ENCODE measurements around the gene YPEL2. TPM values are rescaled to one million over a fixed set of nuclear protein-coding genes. Genes with fewer than 3 reads are reported as not detected.
"Not testable (repeated sequence)": the region's sequence is repeated elsewhere in the genome, so short reads cannot be mapped to it uniquely, and the experiment has no call there.

The YPEL2 gene
- polyA plus RNA-seq, 3 donors from 2014 or later = 5.6 to 13.0 (median 11.0) TPM

- no peak overlapping the region for H3K27ac Mint-ChIP-seq
Observed at GRCh38 chr17:59402760-59403159, 71.3 kb downstream of the YPEL2 start.

GRCh38 chr17:59404471-59404870 lies 73.0 kb downstream of the YPEL2 start:
- DNase-seq = no peak
- Mint-ChIP-seq H3K27ac (no peak overlapping the region), H3K9me3 (no peaks in the 10 kb centered on the region), H3K36me3 (peaks cover 4 to 13% (median 10%) of the 10 kb centered on the region in 3 donors), H3K27me3 (ENCODE audit: low read depth in 3 of 3) (no peaks in the 10 kb centered on the region), H3K4me3 (no peak overlapping the region), H3K4me1 (no peaks in the 10 kb centered on the region)

More at GRCh38 chr17:59402760-59403159, 71.3 kb downstream of the YPEL2 start:
- peaks cover 8 to 19% (median 17%) of the 10 kb centered on the region in 3 donors for H3K36me3 Mint-ChIP-seq
- DNase-seq = no peak
- H3K27me3 Mint-ChIP-seq (ENCODE audit: low read depth in 3 of 3) = no peaks in the 10 kb centered on the region
- no peak overlapping the region for H3K4me3 Mint-ChIP-seq
- H3K9me3 Mint-ChIP-seq = no peaks in the 10 kb centered on the region
- no peaks in the 10 kb centered on the region for H3K4me1 Mint-ChIP-seq

GRCh38 chr17:59405944-59406705 lies 74.7 kb downstream of the YPEL2 start:
- Mint-ChIP-seq H3K27ac (no peak overlapping the region), H3K27me3 (ENCODE audit: low read depth in 3 of 3) (peaks cover 0 to 4% (median 0%) of the 10 kb centered on the region in 3 donors), H3K36me3 (peaks cover 4 to 15% (median 15%) of the 10 kb centered on the region in 3 donors), H3K4me1 (no peaks in the 10 kb centered on the region), H3K9me3 (no peaks in the 10 kb centered on the region), H3K4me3 (no peak overlapping the region)
- DNase-seq = no peak

GRCh38 chr17:59406808-59407381 lies 75.4 kb downstream of the YPEL2 start:
- H3K27me3 Mint-ChIP-seq (ENCODE audit: low read depth in 3 of 3) = peaks cover 0 to 4% (median 0%) of the 10 kb centered on the region in 3 donors
- no peaks in the 10 kb centered on the region for H3K4me1 Mint-ChIP-seq
- peaks cover 4 to 15% (median 11%) of the 10 kb centered on the region in 3 donors for H3K36me3 Mint-ChIP-seq
- no peaks in the 10 kb centered on the region for H3K9me3 Mint-ChIP-seq
- no peak overlapping the region for H3K27ac Mint-ChIP-seq
- H3K4me3 Mint-ChIP-seq = no peak overlapping the region
- no peak for DNase-seq

GRCh38 chr17:59409336-59410048 lies 78.0 kb downstream of the YPEL2 start:
- peaks cover 0 to 4% (median 0%) of the 10 kb centered on the region in 3 donors for H3K27me3 Mint-ChIP-seq (ENCODE audit: low read depth in 3 of 3)
- peaks cover 0 to 8% (median 8%) of the 10 kb centered on the region in 3 donors for H3K36me3 Mint-ChIP-seq
- H3K9me3 Mint-ChIP-seq = no peaks in the 10 kb centered on the region
- H3K27ac Mint-ChIP-seq = no peak overlapping the region
- no peak overlapping the region for H3K4me3 Mint-ChIP-seq
- peaks cover 2 to 6% of the 10 kb centered on the region in 2 donors for H3K4me1 Mint-ChIP-seq
- DNase-seq = no peak

- Mint-ChIP-seq H3K9me3 (no peaks in the 10 kb centered on the region), H3K36me3 (peaks cover 0 to 8% (median 5%) of the 10 kb centered on the region in 3 donors), H3K27ac (no peak overlapping the region)
Observed at GRCh38 chr17:59410049-59410437, 78.6 kb downstream of the YPEL2 start.

GRCh38 chr17:59412431-59412830 lies 81.0 kb downstream of the YPEL2 start:
- DNase-seq; H3K36me3 Mint-ChIP-seq; H3K9me3 Mint-ChIP-seq; H3K27me3 Mint-ChIP-seq (ENCODE audit: low read depth in 3 of 3); H3K4me1 Mint-ChIP-seq; H3K27ac Mint-ChIP-seq; H3K4me3 Mint-ChIP-seq: not testable (repeated sequence)

More at GRCh38 chr17:59410049-59410437, 78.6 kb downstream of the YPEL2 start:
- Mint-ChIP-seq H3K27me3 (ENCODE audit: low read depth in 3 of 3) (peaks cover 0 to 4% (median 0%) of the 10 kb centered on the region in 3 donors), H3K4me1 (peaks cover 2 to 6% of the 10 kb centered on the region in 2 donors), H3K4me3 (no peak overlapping the region)
- no peak for DNase-seq

- Mint-ChIP-seq H3K4me1 (peaks cover 2 to 6% of the 10 kb centered on the region in 2 donors), H3K4me3 (no peak overlapping the region), H3K27me3 (ENCODE audit: low read depth in 3 of 3) (peaks cover 0 to 6% (median 0%) of the 10 kb centered on the region in 3 donors), H3K27ac (no peak overlapping the region), H3K9me3 (peaks cover 0 to 2% (median 0%) of the 10 kb centered on the region in 6 donors), H3K36me3 (peaks cover 0 to 5% (median 5%) of the 10 kb centered on the region in 3 donors)
- no peak for DNase-seq
Observed at GRCh38 chr17:59413014-59413766, 81.7 kb downstream of the YPEL2 start.

GRCh38 chr17:59415397-59415796 lies 83.9 kb downstream of the YPEL2 start:
- peaks cover 0 to 2% (median 0%) of the 10 kb centered on the region in 6 donors for H3K9me3 Mint-ChIP-seq
- H3K36me3 Mint-ChIP-seq = no peaks in the 10 kb centered on the region
- DNase-seq = no peak
- H3K27me3 Mint-ChIP-seq (ENCODE audit: low read depth in 3 of 3) = peaks cover 0 to 2% (median 0%) of the 10 kb centered on the region in 3 donors
- H3K27ac Mint-ChIP-seq = no peak overlapping the region
- peaks cover 2 to 6% of the 10 kb centered on the region in 2 donors for H3K4me1 Mint-ChIP-seq
- H3K4me3 Mint-ChIP-seq = no peak overlapping the region

- Mint-ChIP-seq H3K27ac (no peak overlapping the region), H3K36me3 (no peaks in the 10 kb centered on the region), H3K9me3 (peaks cover 0 to 2% (median 0%) of the 10 kb centered on the region in 6 donors), H3K4me1 (peaks cover 2 to 6% of the 10 kb centered on the region in 2 donors), H3K4me3 (no peak overlapping the region), H3K27me3 (ENCODE audit: low read depth in 3 of 3) (peaks cover 0 to 2% (median 0%) of the 10 kb centered on the region in 3 donors)
- no peak for DNase-seq
Observed at GRCh38 chr17:59416184-59416583, 84.7 kb downstream of the YPEL2 start.

GRCh38 chr17:59417452-59417851 lies 86.0 kb downstream of the YPEL2 start:
- no peak overlapping the region for H3K27ac Mint-ChIP-seq
- peaks cover 0 to 2% (median 0%) of the 10 kb centered on the region in 6 donors for H3K9me3 Mint-ChIP-seq
- peaks cover 0 to 2% (median 0%) of the 10 kb centered on the region in 3 donors for H3K27me3 Mint-ChIP-seq (ENCODE audit: low read depth in 3 of 3)
- H3K36me3 Mint-ChIP-seq = no peaks in the 10 kb centered on the region
- DNase-seq = no peak
- no peak overlapping the region for H3K4me3 Mint-ChIP-seq
- H3K4me1 Mint-ChIP-seq = peaks cover 2 to 6% of the 10 kb centered on the region in 2 donors

- Mint-ChIP-seq H3K27me3 (ENCODE audit: low read depth in 3 of 3) (peaks cover 0 to 2% (median 0%) of the 10 kb centered on the region in 3 donors), H3K9me3 (peaks cover 0 to 2% (median 0%) of the 10 kb centered on the region in 6 donors), H3K4me1 (no peaks in the 10 kb centered on the region), H3K36me3 (no peaks in the 10 kb centered on the region), H3K27ac (no peak overlapping the region), H3K4me3 (no peak overlapping the region)
- no peak for DNase-seq
Observed at GRCh38 chr17:59418732-59419166, 87.3 kb downstream of the YPEL2 start.

- Mint-ChIP-seq H3K9me3 (peaks cover 0 to 2% (median 0%) of the 10 kb centered on the region in 6 donors), H3K27ac (no peak overlapping the region), H3K4me3 (no peak overlapping the region), H3K4me1 (no peaks in the 10 kb centered on the region), H3K27me3 (ENCODE audit: low read depth in 3 of 3) (peaks cover 0 to 2% (median 0%) of the 10 kb centered on the region in 3 donors), H3K36me3 (no peaks in the 10 kb centered on the region)
- DNase-seq = no peak
Observed at GRCh38 chr17:59420901-59421300, 89.4 kb downstream of the YPEL2 start.
